Measurements from ENCODE around the gene NCKAP5.

The NCKAP5 gene

DNA sequence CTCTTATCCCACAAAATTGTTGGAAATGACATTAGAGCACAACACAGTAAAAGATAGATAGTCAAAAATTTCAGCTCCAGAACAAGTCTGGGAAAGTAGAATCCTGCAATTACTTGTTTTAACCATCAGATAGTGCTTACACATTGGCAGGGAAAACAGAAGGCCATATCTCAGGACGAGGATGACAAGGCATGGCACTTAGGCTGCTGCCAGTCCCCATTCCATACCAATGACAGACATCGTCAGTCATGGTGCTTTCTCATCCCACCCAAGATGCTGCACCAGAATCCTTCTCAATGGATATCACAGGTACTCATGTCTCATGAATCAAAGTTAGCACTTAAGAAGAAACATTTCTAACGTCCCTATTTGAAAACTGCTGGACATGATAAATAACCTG is 187.3 kb downstream of the NCKAP5 start:
- no peak for DNase-seq (ENCODE audit: low read depth)

- DNase-seq (ENCODE audit: low read depth), result no peak
Observed at GRCh38 chr2:133378928-133379549, 189.2 kb downstream of the NCKAP5 start.

GRCh38 chr2:133378386-133378785 is 189.9 kb downstream of the NCKAP5 start:
- DNase-seq (ENCODE audit: low read depth), result no peak

- DNase-seq (ENCODE audit: low read depth), result no peak
Observed at GRCh38 chr2:133377599-133377998, 190.7 kb downstream of the NCKAP5 start.

- DNase-seq (ENCODE audit: low read depth), result no peak
Observed at GRCh38 chr2:133377021-133377481, 191.2 kb downstream of the NCKAP5 start.

GRCh38 chr2:133374781-133375180 is 193.5 kb downstream of the NCKAP5 start:
- no peak for DNase-seq (ENCODE audit: low read depth)

GRCh38 chr2:133371286-133371685 is 197.0 kb downstream of the NCKAP5 start:
- no peak for DNase-seq (ENCODE audit: low read depth)

DNA sequence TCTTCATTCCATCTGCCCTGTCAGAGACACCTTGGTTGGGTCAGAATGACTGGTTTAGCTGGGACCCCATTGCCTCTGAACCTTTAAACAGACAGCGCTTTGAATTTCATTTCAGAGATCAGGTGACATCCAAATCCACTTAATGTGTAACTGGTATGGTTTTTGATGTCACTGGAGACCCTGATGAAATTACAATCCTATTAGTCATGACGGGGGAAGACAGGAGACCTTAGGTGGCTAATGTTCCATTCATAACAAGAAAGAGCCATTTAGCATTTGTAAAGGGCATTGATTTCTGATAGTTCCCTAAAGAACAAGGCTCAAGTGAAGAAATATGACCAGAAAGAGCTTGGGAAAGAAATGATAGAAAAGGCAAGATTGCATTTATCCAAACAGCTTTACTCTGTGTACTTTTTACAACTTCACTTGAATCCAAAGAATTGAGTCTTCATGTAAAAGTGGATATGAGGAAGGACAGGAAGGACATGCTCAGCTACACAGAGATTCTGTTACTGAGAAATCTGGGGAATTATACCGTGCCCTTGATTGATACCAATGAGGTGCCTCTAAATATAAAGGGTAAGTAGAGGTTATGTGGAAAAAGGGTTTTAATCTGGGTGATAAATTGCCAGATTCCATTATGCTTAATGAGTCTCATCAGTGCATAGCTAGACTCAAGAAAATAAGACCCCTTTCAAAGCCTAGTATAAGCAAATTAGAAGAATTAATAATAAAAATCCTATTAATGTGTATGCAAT is 198.2 kb downstream of the NCKAP5 start:
- no peak for DNase-seq (ENCODE audit: low read depth)

DNA sequence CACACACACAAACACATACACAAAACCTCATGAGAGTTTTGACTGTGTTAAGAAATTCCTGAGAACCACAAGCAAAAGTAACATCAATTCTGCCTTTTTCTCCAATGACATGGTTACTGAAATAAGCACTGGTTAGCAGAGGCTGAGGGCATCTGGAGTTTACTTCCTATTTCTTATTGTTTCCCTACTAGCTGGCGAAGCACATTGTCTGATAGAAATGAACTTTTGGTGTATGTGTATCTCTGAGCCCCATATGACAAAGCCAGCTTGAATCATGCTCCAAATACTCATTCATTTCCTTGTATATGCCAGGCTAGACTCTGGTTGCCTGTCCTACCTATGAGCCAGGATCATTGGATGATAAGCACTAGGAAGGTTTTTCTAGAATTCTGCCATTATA is 203.1 kb downstream of the NCKAP5 start:
- no peak for DNase-seq (ENCODE audit: low read depth)

DNA sequence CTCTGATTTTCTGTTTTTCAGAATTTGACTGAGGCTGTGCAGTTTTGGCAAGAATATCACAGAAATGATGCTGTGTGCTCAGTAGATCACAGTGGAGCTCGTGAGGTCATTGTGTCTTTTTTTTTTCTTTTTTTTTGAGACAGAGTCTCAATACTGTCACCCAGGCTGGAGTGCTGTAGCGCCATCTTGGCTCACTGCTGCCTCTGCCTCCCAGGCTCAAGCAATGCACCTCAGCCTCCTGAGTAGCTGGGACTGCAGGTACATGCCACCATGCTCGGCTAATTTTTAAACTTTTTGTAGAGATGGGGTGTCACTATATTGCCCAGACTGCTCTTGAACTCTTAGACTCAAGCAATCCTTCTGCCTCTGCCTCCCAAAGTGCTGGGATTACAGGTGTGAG is 203.6 kb downstream of the NCKAP5 start:
- no peak for DNase-seq (ENCODE audit: low read depth)

DNA sequence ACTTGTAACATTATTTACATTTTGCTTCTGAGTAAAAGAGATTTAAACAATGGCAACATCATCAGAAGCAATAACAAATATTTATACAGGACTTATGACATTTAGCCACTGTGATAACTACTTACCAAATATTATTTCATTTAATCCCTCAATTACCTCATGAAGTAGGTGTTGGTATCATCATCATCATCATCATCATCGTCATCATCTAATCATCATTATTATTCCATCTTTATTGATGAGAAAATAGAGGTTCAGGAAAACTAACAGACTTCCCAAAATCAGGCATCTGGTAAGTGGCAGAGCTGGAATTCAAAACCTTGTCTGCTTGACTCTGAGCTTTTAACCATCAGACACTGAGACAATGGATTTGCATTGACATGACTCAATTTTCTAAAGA is 204.4 kb downstream of the NCKAP5 start:
- DNase-seq (ENCODE audit: low read depth), result no peak

GRCh38 chr2:133362061-133362476 is 206.2 kb downstream of the NCKAP5 start:
- no peak for DNase-seq (ENCODE audit: low read depth)

DNA sequence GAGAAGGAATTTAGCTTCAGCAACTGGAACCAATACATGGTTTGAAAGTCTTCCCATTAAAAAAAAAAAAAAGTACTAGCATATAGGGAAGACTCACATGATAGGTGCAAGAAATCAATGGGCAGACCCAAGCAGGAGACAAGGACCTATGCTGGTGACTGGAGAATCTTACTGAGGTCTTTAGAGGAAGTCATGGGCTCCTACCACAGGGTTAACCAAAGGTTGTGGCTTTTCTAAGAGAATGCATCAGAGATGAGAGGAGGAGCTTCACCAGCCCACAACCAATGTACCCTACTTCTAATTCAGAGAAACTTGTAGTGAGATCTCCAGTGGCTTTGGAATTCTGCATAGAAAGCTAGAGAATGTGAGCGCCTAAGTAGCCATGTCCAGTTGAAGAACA is 207.4 kb downstream of the NCKAP5 start:
- DNase-seq (ENCODE audit: low read depth), result no peak

GRCh38 chr2:133360190-133360589 is 208.1 kb downstream of the NCKAP5 start:
- no peak for DNase-seq (ENCODE audit: low read depth)

- no peak for DNase-seq (ENCODE audit: low read depth)
Observed at GRCh38 chr2:133352719-133353118, 215.5 kb downstream of the NCKAP5 start.

DNA sequence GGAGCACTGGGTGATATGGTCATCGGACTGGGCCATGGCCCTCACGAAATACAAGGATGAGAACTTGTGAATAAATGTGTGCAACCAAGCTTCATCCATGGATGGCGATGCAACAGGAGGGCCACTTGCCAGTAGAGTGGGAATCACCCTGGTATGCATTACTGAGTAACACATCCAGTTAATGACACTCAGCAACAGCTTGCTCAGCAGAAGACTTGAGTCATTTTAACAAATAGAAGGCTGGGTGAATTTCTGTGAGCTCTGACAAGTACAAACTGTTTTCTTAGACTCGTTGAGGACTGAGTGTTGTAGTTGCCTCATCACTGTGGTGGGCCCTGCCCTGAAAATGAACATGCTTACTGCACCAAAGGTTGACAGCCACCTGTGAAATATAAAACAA is 221.6 kb downstream of the NCKAP5 start:
- DNase-seq (ENCODE audit: low read depth), result no peak

GRCh38 chr2:133345638-133346037 is 222.6 kb downstream of the NCKAP5 start:
- no peak for DNase-seq (ENCODE audit: low read depth)

DNA sequence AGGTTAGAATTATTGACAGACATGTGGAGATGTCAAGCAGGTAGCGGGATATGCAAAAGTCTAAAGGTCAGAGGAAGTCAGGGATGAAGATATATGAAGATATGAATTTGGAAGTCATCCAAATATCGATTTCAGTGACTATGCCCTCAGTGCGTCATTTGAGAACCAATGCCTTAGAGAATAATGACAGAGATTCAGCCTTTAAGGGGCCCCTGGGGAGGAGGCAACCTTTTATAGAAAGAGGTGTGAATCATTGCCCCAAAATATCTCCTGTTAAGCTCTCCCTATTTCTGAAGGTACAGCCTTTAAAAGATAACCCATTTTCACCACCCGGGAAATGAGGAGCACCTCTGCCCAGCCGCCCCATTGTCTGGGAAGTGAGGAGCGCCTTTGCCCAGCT is 223.4 kb downstream of the NCKAP5 start:
- DNase-seq (ENCODE audit: low read depth), result no peak

- DNase-seq (ENCODE audit: low read depth), result no peak
Observed at GRCh38 chr2:133343018-133343352, 225.3 kb downstream of the NCKAP5 start.

DNA sequence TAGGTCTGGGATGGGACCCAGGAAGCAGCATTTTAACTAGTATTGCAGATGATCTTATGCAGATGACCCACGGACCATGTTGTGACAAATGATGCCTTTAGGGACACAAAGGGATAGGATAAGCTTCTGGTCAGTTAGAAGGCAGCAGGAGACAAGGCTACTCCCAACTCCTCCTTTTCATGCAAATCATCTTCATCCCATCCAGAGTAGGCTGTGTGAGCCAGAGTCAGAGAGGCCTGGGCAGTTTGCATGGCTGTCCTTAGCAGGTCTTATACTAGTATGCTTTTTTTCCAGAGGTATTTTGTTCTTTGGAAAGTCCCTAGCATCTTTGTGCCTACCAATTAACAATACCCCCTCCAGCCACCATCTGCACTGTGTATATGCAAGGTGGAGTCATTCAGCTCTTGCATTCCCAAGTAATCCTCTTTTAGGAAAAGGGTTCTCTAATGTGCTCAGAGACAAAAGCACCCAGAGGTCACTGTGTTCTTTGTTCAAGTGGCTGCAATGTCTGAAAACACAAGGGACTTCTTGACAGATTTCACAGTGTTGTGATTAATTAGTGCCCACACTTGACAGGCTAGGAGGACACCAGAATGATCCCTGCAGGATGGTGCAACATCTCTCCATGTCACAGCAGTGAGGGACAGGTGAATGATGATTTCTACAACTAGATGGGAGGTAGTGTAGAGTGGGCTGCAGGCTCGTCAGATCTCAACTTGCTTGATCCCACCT is 225.8 kb downstream of the NCKAP5 start:
- no peak for DNase-seq (ENCODE audit: low read depth)

DNA sequence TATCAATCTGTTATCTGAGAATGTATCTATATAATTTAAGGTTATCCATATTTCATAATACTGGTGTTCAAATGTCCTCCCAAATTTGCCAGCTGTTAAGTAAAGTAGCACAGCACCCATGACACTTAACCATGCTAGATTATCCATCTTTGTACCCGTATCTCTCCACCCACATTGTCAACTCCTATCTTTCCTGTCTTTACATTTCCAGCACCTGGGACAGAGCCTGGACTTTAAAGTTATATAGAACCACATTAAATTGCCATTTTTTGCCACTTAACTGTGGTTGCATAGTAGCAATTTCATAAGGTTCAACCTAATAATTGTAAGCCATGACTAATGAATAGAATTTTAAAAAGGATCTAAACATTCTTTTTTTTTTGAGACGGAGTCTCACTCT is 226.7 kb downstream of the NCKAP5 start:
- DNase-seq (ENCODE audit: low read depth), result no peak

- DNase-seq (ENCODE audit: low read depth), result no peak
Observed at GRCh38 chr2:133338224-133338623, 230.0 kb downstream of the NCKAP5 start.

- no peak for DNase-seq (ENCODE audit: low read depth)
Observed at GRCh38 chr2:133334923-133335322, 233.3 kb downstream of the NCKAP5 start.

Measured in activated T-cell treated with anti-CD3 and anti-CD28 coated beads for 24 hours (primary cell).